HG03095 (cell line): ENCODE measurements around the gene PPFIA2.

ENCODE experiments used
- ATAC-seq: cut with Tn5 transposase; IDR thresholded peaks from one replicate; pipeline ENCODE4 v1.9.1; 2021; ENCODE audit warnings: moderate library complexity; ENCODE audit not compliant: unreplicated experiment

PPFIA2 gene

GRCh38 chr12:81365284-81365683 lies 393.9 kb downstream of the PPFIA2 start:
- no peak for ATAC-seq

- no peak for ATAC-seq
Measured at GRCh38 chr12:81360916-81361315, 398.2 kb downstream of the PPFIA2 start.

- ATAC-seq = no peak
Measured at GRCh38 chr12:81359736-81360135, 399.4 kb downstream of the PPFIA2 start.

- ATAC-seq = no peak
Measured at GRCh38 chr12:81354327-81354932, 404.7 kb downstream of the PPFIA2 start.

GRCh38 chr12:81350309-81350708 lies 408.8 kb downstream of the PPFIA2 start:
- no peak for ATAC-seq

- no peak for ATAC-seq
Measured at GRCh38 chr12:81347404-81347803, 411.7 kb downstream of the PPFIA2 start.

GRCh38 chr12:81340910-81341309 lies 418.2 kb downstream of the PPFIA2 start:
- no peak for ATAC-seq

- no peak for ATAC-seq
Measured at GRCh38 chr12:81339071-81339470, 420.1 kb downstream of the PPFIA2 start.

- ATAC-seq = no peak
Measured at GRCh38 chr12:81337886-81338285, 421.3 kb downstream of the PPFIA2 start.

GRCh38 chr12:81333812-81334211 lies 425.3 kb downstream of the PPFIA2 start:
- no peak for ATAC-seq

GRCh38 chr12:81332054-81332453 lies 427.1 kb downstream of the PPFIA2 start:
- ATAC-seq = no peak

- no peak for ATAC-seq
Measured at GRCh38 chr12:81330480-81330879, 428.7 kb downstream of the PPFIA2 start.

- peak; percentile 75 for ATAC-seq
Measured at GRCh38 chr12:81329085-81329484, 430.1 kb downstream of the PPFIA2 start.

- no peak for ATAC-seq
Measured at GRCh38 chr12:81327425-81327824, 431.7 kb downstream of the PPFIA2 start.

GRCh38 chr12:81325086-81325485 lies 434.1 kb downstream of the PPFIA2 start:
- ATAC-seq = no peak

- no peak for ATAC-seq
Measured at GRCh38 chr12:81314903-81315531, 444.1 kb downstream of the PPFIA2 start.

- no peak for ATAC-seq
Measured at GRCh38 chr12:81303935-81304334, 455.2 kb downstream of the PPFIA2 start.

- ATAC-seq = no peak
Measured at GRCh38 chr12:81300454-81300853, 458.7 kb downstream of the PPFIA2 start.

- no peak for ATAC-seq
Measured at GRCh38 chr12:81297601-81298000, 461.5 kb downstream of the PPFIA2 start.

- no peak for ATAC-seq
Measured at GRCh38 chr12:81296556-81297305, 462.4 kb downstream of the PPFIA2 start.

GRCh38 chr12:81295251-81295650 lies 463.9 kb downstream of the PPFIA2 start:
- ATAC-seq = no peak
